NCI-H748 treated with DMSO at 0.1 percent for 48 hours (cell line): ENCODE data around the gene VSIG10L2.

Source experiments
- DNase-seq: peaks from one replicate; lab custom pipeline; 2025; lab: John Stamatoyannopoulos, UW

The VSIG10L2 gene

DNA sequence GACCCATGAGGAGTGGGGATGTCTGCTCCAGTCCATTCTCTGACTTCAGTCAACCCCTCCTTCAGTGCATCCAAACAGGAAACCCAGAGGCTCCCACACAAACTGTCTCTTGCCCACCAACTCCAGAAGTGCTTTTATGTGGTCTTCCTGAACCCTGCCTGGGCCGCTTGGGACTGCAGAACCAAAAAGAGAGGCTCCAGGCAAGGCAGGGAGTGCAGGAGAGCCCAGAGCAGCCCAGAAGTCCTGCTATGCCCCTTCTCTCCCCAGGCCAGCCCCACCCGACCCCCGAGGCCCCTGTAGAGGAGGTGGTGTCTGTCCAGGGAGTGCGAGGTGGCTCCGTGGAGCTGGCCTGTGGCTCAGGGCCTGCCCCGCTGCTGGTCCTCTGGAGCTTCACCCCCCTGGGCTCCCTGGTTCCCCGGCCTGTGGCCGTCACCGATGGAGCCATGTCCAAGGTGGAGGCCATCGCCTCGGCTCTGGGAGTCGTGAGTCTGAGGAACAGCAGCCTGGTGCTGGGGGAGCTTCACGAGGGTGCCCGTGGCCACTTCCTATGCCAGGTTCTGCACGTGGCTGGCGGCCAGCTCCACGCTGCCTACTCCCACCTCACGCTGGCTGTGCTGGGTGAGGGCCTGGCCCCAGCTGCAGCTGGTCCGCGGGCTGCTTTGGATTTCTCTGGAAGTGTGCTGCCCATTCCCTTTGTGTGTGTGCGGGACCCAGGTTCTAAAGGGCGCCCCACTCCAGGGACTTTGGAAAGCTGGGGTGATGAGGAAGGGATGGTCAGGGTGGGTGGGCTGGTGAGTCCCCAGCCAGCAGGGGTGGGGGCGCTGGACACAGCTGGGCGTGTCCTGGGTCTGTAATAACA, 1.8 kb downstream of the VSIG10L2 start:
- no peak for DNase-seq

DNA sequence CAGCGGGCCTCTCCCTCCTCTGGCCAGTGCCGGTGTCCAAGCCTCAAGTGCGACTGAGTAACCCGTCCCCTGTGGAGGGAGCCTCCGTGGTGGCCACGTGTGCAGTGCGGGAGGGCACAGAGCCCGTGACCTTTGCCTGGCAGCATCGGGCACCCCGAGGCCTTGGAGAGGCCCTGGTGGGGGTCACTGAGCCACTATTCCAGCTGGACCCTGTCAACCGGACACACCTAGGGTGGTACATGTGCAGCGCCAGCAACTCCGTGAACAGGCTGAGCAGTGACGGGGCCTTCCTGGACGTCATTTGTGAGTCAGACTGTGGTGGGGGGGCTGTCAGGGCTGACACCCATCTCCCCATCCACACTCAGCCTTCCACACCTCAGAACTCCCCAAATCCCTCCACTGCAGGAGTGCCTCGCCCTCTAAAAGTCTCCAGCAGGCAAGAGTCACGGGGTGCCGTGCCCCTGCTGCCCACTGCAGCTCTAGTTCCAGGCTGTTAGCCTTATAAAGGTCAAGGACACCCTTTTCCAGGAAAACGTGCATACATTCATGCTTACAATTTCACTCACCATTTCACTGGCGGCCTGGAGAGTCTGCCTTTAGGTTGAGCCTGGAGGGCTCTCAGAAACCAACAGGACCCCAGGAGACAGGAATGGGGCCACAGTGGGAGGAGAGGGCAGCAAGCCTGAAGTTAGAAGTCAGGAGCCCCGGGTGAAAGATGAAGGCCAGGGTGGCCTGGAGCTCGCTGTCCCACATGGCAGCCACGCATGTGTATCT, 2.6 kb downstream of the VSIG10L2 start:
- no peak for DNase-seq

DNA sequence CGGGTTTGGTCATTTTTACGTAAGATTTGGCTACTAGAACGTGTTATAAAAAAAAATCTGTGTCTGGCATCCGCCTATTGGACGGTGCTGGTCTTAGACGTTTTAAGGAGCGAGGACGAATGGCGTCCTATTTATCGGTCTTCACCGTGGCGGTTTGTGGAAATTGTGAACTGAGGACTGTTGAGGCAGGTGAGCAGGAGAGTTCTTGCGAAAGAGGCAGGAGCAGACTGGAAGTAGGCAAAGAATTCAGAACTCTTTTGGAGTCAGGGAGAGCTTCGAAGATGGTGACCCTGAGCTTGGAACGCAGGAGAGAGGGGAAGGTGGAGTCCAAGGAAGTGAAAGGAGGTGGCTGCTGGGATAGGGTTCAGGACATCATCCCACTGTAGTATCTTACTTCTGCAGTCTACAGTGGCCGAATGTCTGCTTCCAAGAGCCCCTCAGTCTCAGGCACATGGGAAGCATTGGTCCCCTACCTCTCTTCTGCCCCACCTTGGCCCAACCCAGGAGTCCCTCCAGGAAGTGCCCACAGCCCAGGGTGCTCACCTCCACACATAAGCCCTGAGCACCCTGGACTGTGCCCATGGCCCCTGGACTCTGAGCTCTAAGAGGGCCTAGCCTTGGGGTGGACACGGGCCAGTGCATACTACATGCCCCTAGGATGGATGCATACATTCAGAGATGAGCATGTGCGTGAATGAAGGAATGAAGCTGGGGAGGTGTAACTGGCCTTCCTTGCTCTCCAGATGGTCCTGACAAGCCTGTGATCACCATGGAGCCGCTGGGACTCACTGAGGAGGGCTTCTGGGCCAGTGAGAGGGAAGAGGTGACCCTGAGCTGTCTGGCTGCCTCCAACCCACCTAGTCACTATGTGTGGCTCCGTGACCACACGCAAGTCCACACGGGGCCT, 3.7 kb downstream of the VSIG10L2 start:
- no peak for DNase-seq

- no peak for DNase-seq
These were observed 4.3 kb downstream of the VSIG10L2 start for GRCh38 chr11:125950178-125950490.

DNA sequence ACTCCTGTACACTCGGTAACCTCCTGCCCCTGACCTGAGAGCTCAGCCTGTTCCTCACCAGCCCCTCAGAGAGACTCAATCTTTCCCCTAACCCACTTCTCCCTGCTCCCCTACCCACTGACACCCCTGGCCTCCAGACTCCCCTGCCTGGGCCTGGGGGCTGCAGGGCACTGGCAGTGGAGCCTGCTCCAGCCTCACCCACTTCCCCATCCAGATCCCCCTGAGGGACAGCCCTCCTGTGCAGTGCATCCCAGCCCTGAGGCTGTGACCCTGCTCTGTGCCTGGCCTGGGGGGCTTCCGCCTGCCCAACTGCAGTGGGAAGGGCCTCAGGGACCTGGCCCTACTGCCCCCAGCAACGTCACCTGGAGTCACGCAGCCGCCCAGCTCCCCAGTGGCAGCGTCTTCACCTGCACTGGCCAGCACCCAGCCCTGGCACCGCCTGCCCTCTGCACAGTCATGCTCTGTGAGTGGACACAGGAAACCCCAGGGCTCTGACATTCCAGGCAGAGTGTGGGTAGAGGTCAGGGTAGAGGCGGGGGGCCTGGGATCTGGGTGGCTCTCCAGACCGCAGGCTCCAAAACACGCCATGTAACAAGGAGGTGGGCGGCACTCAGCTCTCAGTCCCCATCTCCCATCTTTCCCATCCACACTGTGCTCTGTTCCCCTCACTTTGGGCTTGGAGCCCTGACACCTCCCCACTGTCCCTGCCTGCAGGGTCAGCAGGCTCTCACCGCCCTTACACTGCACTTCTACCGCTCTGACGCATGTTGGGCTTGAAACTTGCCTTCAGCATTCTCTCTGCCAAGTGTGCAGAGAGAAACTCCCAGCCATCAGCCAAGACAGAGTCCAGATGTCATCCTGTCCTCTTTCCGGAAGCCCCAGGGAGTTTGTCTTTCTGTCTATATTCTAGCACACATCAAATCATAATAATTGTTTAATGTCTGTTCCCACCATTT, 5.1 kb downstream of the VSIG10L2 start:
- no peak for DNase-seq

DNA sequence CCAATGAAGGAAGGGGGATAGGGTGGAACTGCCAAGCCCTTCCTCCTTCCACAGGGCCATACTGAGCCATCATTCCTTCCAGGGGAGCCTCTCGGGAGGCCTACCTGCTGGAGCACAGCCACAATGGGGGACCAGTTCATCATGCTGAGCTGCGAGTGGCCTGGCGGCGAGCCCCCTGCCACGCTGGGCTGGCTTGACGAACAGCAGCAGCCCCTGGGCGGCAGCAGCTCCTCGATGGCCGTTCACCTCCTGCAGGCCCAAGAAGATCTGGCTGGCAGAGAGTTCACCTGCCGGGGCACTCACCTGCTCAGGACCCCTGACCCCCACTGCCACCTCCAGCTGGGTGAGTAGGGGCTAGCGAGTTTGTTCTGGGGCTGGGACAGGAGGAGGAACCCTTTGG, 5.9 kb downstream of the VSIG10L2 start:
- no peak for DNase-seq

GRCh38 chr11:125952559-125952958, 6.7 kb downstream of the VSIG10L2 start:
- DNase-seq: no peak

GRCh38 chr11:125952973-125953372, 7.1 kb downstream of the VSIG10L2 start:
- no peak for DNase-seq

GRCh38 chr11:125953401-125953935, 7.6 kb downstream of the VSIG10L2 start:
- no peak for DNase-seq

DNA sequence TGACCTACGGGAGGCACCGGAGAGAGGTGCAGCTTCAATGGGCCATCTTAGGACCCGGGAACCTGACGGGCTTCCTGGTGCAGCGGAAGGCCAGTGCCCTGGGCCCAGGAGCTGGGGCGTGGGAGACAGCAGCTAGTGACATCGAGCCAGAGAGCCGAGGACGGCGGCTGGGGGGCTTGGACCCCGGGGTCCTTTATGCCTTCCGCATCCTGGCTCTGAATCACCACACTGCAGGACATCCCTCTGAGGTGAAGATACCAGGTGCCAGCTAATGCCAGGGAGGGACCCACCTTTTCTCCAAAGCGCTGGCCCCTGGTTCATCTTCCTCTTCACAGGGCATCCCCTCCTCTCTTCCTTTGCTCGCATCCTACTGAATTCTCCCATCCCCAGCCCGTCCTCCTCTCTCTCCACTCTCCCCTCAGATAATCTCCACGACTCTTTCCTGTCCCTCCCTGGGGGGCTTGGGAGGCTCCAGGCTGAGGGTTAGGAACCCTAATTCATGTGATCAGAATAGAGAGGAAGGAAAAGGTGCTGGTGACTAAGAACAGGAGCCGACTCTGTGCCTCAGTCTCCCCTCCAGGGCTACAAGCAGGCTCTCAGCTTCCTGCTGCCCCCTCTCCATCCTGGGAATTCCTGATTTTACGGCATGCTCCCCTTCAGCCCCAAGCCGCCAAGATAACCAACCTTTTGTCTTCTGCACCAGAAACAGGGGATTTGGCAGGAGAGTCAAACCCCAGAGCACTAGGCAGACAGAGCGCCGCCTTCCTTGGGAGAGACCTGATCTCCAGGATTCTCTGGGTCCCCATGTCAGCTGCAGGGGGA, 8.5 kb downstream of the VSIG10L2 start:
- DNase-seq: no peak

DNA sequence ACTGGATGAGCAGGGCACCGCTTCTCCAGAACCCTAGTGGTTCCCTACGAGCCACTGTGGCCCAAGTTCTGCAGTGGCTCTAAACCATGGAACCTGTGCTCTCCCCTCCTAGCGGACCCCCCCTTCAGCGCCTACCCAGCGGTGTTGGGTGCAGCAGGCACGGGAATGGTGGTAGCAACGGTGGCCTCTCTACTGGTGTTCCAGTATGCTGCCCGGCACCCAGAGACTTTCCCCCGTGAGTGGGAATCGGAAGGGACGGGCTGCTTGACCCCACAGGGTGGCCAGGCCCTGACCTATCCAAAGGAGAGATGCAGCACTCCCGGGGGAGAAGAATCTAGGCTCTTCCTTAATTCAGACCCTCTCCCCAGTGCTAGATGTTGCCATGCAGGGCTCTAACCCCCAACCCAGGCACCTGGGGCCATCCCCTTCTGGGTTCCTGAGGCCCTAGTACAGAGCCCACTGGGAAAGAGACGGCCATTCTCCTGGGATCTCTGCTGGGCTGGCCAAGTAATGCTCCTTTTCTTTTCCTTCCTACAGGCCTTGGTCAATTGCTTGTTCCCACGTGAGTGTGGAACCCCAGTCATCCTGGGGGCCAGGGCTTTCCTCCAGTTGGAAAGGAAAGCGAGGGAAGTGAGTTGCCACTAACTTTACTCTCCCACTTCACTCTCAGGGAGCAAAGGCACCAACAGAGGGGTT, 9.2 kb downstream of the VSIG10L2 start:
- DNase-seq: no peak

DNA sequence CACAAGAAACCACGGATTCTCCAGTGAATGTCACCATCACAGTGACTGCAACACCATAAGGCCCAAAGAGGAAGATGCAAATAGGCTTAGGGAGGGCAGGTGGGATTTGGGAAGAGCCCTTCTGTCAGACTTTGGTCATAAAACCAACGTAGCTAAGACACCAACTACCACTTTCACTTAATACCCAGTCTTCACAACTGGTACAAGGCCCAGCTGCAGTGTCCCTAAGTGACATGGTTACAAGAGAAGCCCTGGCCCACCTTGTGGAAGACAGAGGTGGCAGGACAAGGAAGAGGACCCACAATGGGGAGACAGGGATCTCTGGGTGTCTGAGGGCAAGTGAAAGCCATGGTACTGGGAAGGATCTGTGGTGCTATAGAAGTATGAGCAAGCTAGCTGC, 10.0 kb downstream of the VSIG10L2 start:
- no peak for DNase-seq

DNA sequence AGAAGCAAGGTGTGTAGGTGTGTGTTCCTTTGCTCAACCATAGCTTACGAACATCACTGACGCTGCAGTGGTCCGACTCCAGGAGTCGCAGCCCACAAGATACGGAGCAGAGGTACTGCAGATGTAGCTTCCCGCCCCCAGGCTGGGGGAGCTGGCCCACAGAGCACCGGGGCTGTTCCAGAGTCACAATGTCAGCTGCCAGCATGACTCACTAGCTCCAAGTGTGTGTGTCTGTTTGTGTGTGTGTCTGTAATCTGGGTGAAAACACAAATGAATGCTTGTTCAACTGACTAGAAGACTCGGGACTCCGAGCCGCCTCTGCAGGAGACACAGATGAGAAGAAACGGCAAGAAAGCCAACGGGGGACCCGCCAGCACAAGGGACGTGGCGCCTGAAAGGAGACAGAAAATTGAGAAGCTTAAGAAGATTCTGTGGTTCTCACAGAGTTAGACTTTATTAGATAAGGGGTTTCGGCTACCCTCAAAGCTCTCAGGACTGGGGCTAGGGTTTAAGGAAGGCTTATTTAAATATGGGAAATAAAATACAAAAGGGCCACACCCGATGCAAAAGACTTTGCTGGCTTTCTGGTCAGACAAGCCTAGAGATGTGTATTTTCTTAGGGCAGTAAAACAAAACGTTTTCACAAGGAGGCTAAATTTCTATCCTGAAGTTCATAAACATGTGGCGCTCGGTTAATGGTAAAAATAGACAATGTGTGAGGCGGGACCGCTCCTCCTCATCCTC, 10.7 kb downstream of the VSIG10L2 start:
- DNase-seq: no peak

DNA sequence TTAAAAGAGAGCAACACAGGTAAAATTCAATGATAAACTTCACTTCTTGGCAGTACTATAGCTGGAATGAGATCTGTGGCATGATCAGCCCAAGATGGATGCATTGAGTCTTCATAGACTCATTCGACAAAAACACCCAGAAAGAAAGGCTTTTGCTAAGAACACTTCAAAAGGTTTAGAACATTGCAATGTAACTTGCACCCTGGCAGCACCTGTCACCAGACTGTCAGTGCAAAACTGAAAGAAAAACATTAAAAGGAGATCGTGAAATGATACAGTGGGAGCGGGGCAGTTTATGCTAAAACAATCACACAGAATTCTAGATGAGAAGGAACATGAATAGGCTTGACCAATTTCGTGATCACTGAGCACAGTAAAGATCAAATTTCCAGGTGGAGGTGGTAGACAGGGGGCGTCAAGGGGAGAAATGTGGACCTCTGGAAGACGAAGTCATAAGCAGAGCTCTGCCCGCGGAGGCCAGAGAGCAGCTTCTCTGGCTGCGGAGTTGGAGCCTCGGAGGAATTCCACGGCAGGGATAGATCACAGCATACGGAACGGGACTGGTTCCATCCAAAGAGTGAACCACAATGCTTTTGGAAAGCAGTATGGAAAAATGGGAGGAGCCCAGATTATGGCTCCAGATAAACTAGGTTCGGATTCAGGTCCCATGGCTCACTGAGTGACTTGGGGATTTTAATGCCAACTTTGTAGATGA, 11.9 kb downstream of the VSIG10L2 start:
- no peak for DNase-seq

GRCh38 chr11:125958872-125959400, 13.1 kb downstream of the VSIG10L2 start:
- no peak for DNase-seq

GRCh38 chr11:125959511-125959910, 13.7 kb downstream of the VSIG10L2 start:
- no peak for DNase-seq

DNA sequence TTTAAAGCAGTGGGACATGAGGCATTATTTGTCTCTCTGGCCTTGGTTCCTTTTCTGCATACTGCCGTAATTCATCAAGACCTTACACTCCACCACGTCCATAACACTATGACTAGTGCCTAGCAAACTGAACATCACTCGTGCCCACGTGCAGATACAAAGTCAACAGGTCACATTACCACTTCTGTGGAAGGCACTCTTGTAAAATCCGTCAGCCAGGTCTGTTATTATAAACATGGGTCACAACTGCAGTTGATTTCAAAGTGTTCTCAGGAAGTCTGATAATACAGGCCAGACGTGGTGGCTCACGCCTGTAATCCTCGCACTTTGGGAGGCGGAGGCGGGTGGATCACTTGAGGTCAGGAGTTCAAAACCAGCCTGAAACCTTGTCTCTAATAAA, 14.1 kb downstream of the VSIG10L2 start:
- no peak for DNase-seq

- no peak for DNase-seq
These were observed 14.9 kb downstream of the VSIG10L2 start for GRCh38 chr11:125960771-125961170.
